GM18511 (cell line): ENCODE results near the gene TLL1.

Experiments
- ATAC-seq: cut with Tn5 transposase; IDR thresholded peaks from one replicate; pipeline ENCODE4 v1.9.1; 2021; ENCODE audit warnings: mild to moderate bottlenecking, moderate library complexity; ENCODE audit not compliant: unreplicated experiment

The TLL1 gene

GRCh38 chr4:165970703-165971420 is 97.8 kb downstream of the TLL1 start:
- no peak for ATAC-seq

- no peak for ATAC-seq
These were observed 98.4 kb downstream of the TLL1 start for GRCh38 chr4:165971446-165971845.

GRCh38 chr4:165971933-165972332 is 98.9 kb downstream of the TLL1 start:
- no peak for ATAC-seq

GRCh38 chr4:165972747-165973146 is 99.7 kb downstream of the TLL1 start:
- ATAC-seq = no peak

GRCh38 chr4:165982934-165983333 is 109.9 kb downstream of the TLL1 start:
- ATAC-seq = no peak

GRCh38 chr4:165986956-165987698 is 114.1 kb downstream of the TLL1 start:
- no peak for ATAC-seq

- ATAC-seq = no peak
These were observed 118.5 kb downstream of the TLL1 start for GRCh38 chr4:165991325-165992180.

- no peak for ATAC-seq
These were observed 119.2 kb downstream of the TLL1 start for GRCh38 chr4:165992283-165992682.

- ATAC-seq = no peak
These were observed 121.7 kb downstream of the TLL1 start for GRCh38 chr4:165994701-165995100.

GRCh38 chr4:166003811-166004210 is 130.8 kb downstream of the TLL1 start:
- ATAC-seq = no peak

- ATAC-seq = no peak
These were observed 133.2 kb downstream of the TLL1 start for GRCh38 chr4:166006217-166006616.

GRCh38 chr4:166008510-166008909 is 135.5 kb downstream of the TLL1 start:
- no peak for ATAC-seq

GRCh38 chr4:166012129-166013030 is 139.3 kb downstream of the TLL1 start:
- no peak for ATAC-seq

- ATAC-seq = no peak
These were observed 141.4 kb downstream of the TLL1 start for GRCh38 chr4:166014411-166014810.

- no peak for ATAC-seq
These were observed 144.8 kb downstream of the TLL1 start for GRCh38 chr4:166017804-166018203.

GRCh38 chr4:166019441-166020220 is 146.6 kb downstream of the TLL1 start:
- ATAC-seq = no peak

GRCh38 chr4:166021617-166022016 is 148.6 kb downstream of the TLL1 start:
- no peak for ATAC-seq

GRCh38 chr4:166034965-166035364 is 161.9 kb downstream of the TLL1 start:
- no peak for ATAC-seq

- no peak for ATAC-seq
These were observed 166.8 kb downstream of the TLL1 start for GRCh38 chr4:166039822-166040221.
